KOPT-K1 (cell line): Measurements from ENCODE around the gene CCDC71L.

Experiments
- H3K27ac ChIP-seq: fragments of 200-600 bp; sonication (generic); 2 replicates; pipeline ENCODE4 v1.5.1; 2016; ENCODE audit warnings: antibody characterized with exemption, mild to moderate bottlenecking, low read depth, low read length; ENCODE audit not compliant: poor library complexity, severe bottlenecking
- H3K36me3 ChIP-seq: fragments of 200-600 bp; sonication (generic); 2 replicates; pipeline ENCODE4 v1.5.1; 2017; ENCODE audit warnings: antibody characterized with exemption, mild to moderate bottlenecking, low read length, moderate library complexity; ENCODE audit not compliant: insufficient read depth
- H3K9me3 ChIP-seq: fragments of 200-600 bp; sonication (generic); 2 replicates; pipeline ENCODE4 v1.5.1; 2017; ENCODE audit warnings: antibody characterized with exemption, low read length, mild to moderate bottlenecking; ENCODE audit not compliant: insufficient read depth, poor library complexity, severe bottlenecking

Gene CCDC71L

DNA sequence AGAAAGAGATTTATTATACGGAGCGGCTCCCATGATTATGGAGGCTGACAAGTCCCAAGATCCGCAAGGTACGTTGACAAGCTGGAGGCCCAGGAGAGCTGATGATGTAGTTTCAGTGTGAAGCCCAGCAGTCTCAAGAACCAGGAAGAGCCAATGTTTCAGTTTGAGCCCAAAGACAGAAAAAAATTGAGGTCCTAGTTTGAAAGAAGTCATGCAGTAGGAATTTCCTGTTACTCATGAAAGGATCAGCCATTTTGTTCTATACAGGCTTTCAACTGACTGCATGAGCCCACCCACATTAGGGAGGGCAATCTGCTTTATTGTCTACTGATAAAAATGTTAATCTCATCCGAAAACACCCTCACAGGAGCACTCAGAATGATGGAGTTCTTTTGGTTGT, 51.5 kb downstream of the CCDC71L start:
- H3K9me3 ChIP-seq = peaks cover 4% of the 10 kb centered on the region
- no peak overlapping the region for H3K27ac ChIP-seq
- no peaks in the 10 kb centered on the region for H3K36me3 ChIP-seq

DNA sequence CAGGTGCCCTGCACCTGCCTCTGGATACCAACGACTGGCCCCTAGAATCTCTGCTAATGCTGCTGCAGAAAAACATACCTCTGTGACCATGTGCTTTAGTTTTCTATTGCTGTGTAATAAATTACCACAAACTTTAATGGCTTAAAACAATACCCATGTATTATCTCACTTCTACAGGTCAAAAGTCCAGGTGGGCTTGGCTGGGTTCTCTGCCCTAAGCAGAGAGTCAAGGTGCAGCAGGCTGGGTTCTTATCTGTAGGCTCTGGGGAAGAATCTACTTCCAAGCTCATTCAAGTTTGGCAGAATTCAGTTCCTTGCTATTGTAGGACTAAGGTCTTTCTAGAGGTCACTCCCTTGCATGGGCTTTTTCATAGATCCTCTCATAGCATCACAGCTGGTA, 52.3 kb downstream of the CCDC71L start:
- H3K9me3 ChIP-seq = peaks cover 4% of the 10 kb centered on the region
- no peak overlapping the region for H3K27ac ChIP-seq
- H3K36me3 ChIP-seq = no peaks in the 10 kb centered on the region
